Measurements from ENCODE around the gene GPR25. TPM values are rescaled to one million over a fixed set of nuclear protein-coding genes. Genes with fewer than 3 reads are reported as not detected.

GPR25 gene, protein sequence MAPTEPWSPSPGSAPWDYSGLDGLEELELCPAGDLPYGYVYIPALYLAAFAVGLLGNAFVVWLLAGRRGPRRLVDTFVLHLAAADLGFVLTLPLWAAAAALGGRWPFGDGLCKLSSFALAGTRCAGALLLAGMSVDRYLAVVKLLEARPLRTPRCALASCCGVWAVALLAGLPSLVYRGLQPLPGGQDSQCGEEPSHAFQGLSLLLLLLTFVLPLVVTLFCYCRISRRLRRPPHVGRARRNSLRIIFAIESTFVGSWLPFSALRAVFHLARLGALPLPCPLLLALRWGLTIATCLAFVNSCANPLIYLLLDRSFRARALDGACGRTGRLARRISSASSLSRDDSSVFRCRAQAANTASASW
- under 1 TPM in 1 of 4 donors, not detected in 3; 0.28 TPM for total RNA-seq

GRCh38 chr1:200872446-200873115, at the start of gene GPR25:
TSS of gene GPR25 (plus strand) at chr1:200872981. CDS start at chr1:200873038, 57 bp downstream.
- no peaks in the 10 kb centered on the region for H3K36me3 ChIP-seq
- intact Hi-C loops (cut with DNase I; ENCODE audit: low total_unique reads) = loop anchor here (2.0 kb wide), 1 partner anchor 44 kb away; no protein-coding TSS in a partner anchor
- H3K4me3 ChIP-seq = no peak within 1 kb of the TSS
- no peak for DNase-seq
- H3K4me1 ChIP-seq = peaks cover 0 to 10% of the 10 kb centered on the region in 2 donors
- no peak within 1 kb of the TSS for H3K27ac ChIP-seq
- no peaks in the 10 kb centered on the region for H3K9me3 ChIP-seq
- TF ChIP-seq CTCF (IDR thresholded peaks at IDR 0.05) (no peak), POLR2A (IDR thresholded peaks at IDR 0.05) (no peak)
- H3K27me3 ChIP-seq = peaks cover 5 to 28% of the 10 kb centered on the region in 2 donors

GRCh38 chr1:200831091-200831490, 41.7 kb upstream of the GPR25 start:
- Histone ChIP-seq H3K4me3 (no peak overlapping the region), H3K27me3 (no peaks in the 10 kb centered on the region), H3K36me3 (no peaks in the 10 kb centered on the region), H3K4me1 (no peaks in the 10 kb centered on the region), H3K9me3 (no peaks in the 10 kb centered on the region), H3K27ac (no peak overlapping the region)
- no peak for DNase-seq
- intact Hi-C loops (cut with DNase I; ENCODE audit: low total_unique reads) = no loop called here
- TF ChIP-seq CTCF (IDR thresholded peaks at IDR 0.05) (no peak), POLR2A (IDR thresholded peaks at IDR 0.05) (no peak)

- H3K36me3 ChIP-seq = no peaks in the 10 kb centered on the region
- TF ChIP-seq POLR2A (IDR thresholded peaks at IDR 0.05) (no peak), CTCF (IDR thresholded peaks at IDR 0.05) (no peak)
- intact Hi-C loops (cut with DNase I; ENCODE audit: low total_unique reads) = no loop called here
Measured at GRCh38 chr1:200834383-200834782, 38.4 kb upstream of the GPR25 start.

GRCh38 chr1:200836213-200836612, 36.6 kb upstream of the GPR25 start:
- intact Hi-C loops (cut with DNase I; ENCODE audit: low total_unique reads) = no loop called here

More at GRCh38 chr1:200834383-200834782, 38.4 kb upstream of the GPR25 start:
- H3K4me3 ChIP-seq = no peak overlapping the region
- no peak for DNase-seq
- H3K4me1 ChIP-seq = peaks cover 0 to 4% of the 10 kb centered on the region in 2 donors
- H3K27me3 ChIP-seq = no peaks in the 10 kb centered on the region
- no peaks in the 10 kb centered on the region for H3K9me3 ChIP-seq
- no peak overlapping the region for H3K27ac ChIP-seq

More at GRCh38 chr1:200836213-200836612, 36.6 kb upstream of the GPR25 start:
- Histone ChIP-seq H3K36me3 (no peaks in the 10 kb centered on the region), H3K4me3 (no peak overlapping the region), H3K27ac (no peak overlapping the region), H3K4me1 (peaks cover 0 to 4% of the 10 kb centered on the region in 2 donors), H3K27me3 (no peaks in the 10 kb centered on the region), H3K9me3 (no peaks in the 10 kb centered on the region)
- TF ChIP-seq POLR2A (IDR thresholded peaks at IDR 0.05) = no peak
- no peak for TF ChIP-seq CTCF (IDR thresholded peaks at IDR 0.05)
- no peak for DNase-seq

Measured in uterus (tissue), 4 donors.